ENCODE measurements around the gene HOXD10.

The HOXD10 gene

GRCh38 chr2:176096243-176096985 is 20.2 kb upstream of the HOXD10 start:
- DNase-seq (ENCODE audit: low read depth) = no peak

GRCh38 chr2:176096986-176097819 is 19.4 kb upstream of the HOXD10 start:
- DNase-seq (ENCODE audit: low read depth) = peak; percentile 30

GRCh38 chr2:176097820-176098365 is 18.7 kb upstream of the HOXD10 start:
- DNase-seq (ENCODE audit: low read depth) = no peak

- no peak for DNase-seq (ENCODE audit: low read depth)
Observed at GRCh38 chr2:176098366-176099158, 18.0 kb upstream of the HOXD10 start.

GRCh38 chr2:176099159-176099727 is 17.3 kb upstream of the HOXD10 start:
- no peak for DNase-seq (ENCODE audit: low read depth)

- DNase-seq (ENCODE audit: low read depth) = no peak
Observed at GRCh38 chr2:176099728-176100546, 16.6 kb upstream of the HOXD10 start, which contains the start of gene HOXD12. Gene HOXD12, plus strand, starts transcription at chr2:176099795. Its CDS starts 7 bp downstream, at chr2:176099802.

GRCh38 chr2:176100547-176101140 is 15.9 kb upstream of the HOXD10 start:
- no peak for DNase-seq (ENCODE audit: low read depth)

- no peak for DNase-seq (ENCODE audit: low read depth)
Observed at GRCh38 chr2:176101216-176101830, 15.3 kb upstream of the HOXD10 start.

GRCh38 chr2:176101842-176102241 is 14.7 kb upstream of the HOXD10 start:
- DNase-seq (ENCODE audit: low read depth) = no peak

- DNase-seq (ENCODE audit: low read depth) = no peak
Observed at GRCh38 chr2:176102309-176102866, 14.2 kb upstream of the HOXD10 start.

- no peak for DNase-seq (ENCODE audit: low read depth)
Observed at GRCh38 chr2:176103194-176103593, 13.4 kb upstream of the HOXD10 start.

- DNase-seq (ENCODE audit: low read depth) = no peak
Observed at GRCh38 chr2:176103742-176104315, 12.7 kb upstream of the HOXD10 start.

- DNase-seq (ENCODE audit: low read depth) = no peak
Observed at GRCh38 chr2:176104316-176105077, 12.1 kb upstream of the HOXD10 start.

- DNase-seq (ENCODE audit: low read depth) = no peak
Observed at GRCh38 chr2:176105078-176105729, 11.4 kb upstream of the HOXD10 start.

GRCh38 chr2:176105730-176106580 is 10.6 kb upstream of the HOXD10 start:
- DNase-seq (ENCODE audit: low read depth) = no peak

GRCh38 chr2:176106581-176107539 is 9.7 kb upstream of the HOXD10 start, which contains the start of gene HOXD11:
Gene HOXD11, plus strand, starts transcription at chr2:176107280. Its CDS starts 76 bp downstream, at chr2:176107356.
- DNase-seq (ENCODE audit: low read depth) = no peak
